SKM-1 treated with dmso at 0.1 percent for 144 hours (cell line): ENCODE data around the gene ANAPC2.

Experiments
- DNase-seq: peaks from one replicate; lab custom pipeline; 2025; ENCODE audit not compliant: unreplicated experiment; lab: John Stamatoyannopoulos, UW

ANAPC2 gene

GRCh38 chr9:137215196-137215986 lies 27.0 kb upstream of the ANAPC2 start:
- no peak for DNase-seq

GRCh38 chr9:137214620-137215019 lies 26.3 kb upstream of the ANAPC2 start:
- no peak for DNase-seq

GRCh38 chr9:137213160-137214060 lies 25.1 kb upstream of the ANAPC2 start:
- no peak for DNase-seq

DNA sequence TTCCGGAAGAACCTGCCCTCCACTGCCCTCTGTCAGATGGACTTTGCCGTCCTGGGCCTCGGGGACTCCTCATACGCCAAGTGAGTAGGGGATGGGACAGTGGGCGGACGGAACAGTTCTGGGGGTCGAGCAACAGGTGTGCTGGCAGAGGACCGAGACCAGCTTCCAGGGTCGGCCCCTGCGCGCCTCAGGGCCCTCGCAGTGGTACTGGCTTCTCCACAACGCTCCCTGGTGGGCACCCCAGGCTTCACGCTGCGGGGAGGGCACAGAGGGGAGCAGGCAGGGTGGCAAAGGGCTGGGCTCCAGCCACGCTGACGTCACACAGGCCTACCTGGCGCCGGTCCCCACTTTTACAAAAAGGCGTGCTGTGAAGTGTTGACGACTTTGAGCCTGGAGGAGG lies 24.2 kb upstream of the ANAPC2 start:
- no peak for DNase-seq

- no peak for DNase-seq
These were observed 23.2 kb upstream of the ANAPC2 start for GRCh38 chr9:137211532-137211931.

GRCh38 chr9:137206602-137207001 lies 18.2 kb upstream of the ANAPC2 start:
- DNase-seq = no peak

DNA sequence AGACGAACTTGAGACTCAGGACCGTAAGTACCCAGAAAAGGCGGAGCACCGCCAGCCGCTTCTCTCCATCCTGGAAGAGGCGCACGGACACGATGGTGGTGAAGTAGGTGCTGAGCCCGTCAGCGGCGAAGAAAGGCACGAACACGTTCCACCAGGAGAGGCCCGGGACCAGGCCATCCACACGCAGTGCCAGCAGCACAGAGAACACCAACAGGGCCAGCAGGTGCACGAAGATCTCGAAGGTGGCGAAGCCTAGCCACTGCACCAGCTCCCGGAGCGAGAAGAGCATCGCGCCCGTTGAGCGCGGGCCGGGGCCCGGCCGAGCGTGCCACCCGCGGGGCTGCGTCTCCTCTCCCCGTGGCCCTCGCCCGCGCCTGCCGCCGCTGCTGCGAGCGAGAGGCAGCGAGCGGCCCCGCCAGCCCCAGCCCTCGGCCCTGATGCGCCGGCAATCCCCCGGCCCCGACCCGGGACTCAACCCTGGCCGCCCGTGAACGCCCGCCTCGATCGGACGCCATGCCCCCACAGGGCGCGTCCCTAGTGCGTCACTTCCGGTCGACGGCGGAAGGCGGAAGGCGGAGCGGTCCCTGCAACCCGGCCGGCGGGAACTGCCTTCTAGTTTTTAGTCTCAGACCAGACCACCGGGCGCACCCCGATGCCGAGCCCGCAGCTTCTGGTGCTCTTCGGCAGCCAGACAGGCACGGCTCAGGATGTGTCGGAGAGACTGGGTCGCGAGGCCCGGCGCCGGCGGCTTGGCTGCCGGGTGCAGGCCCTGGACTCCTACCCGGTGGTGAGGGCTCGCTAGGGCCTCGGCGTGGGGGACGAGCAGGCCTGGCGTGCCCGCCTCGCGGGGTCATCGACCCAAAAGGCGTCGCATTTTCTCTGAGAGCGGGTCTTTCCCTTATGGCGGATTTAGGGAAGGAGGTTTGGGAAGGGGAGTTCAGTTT lies 17.0 kb upstream of the ANAPC2 start, which contains the start of the genes NDOR1 and TMEM203:
Gene NDOR1, plus strand, starts transcription at position 575 of the 944 bp plus-strand sequence. Its CDS starts 78 bp downstream, at position 653.
Gene TMEM203, minus strand, starts transcription at position 523 of the 944 bp plus-strand sequence. Its CDS starts 234 bp downstream, at position 289.
- peak; percentile 65 for DNase-seq

DNA sequence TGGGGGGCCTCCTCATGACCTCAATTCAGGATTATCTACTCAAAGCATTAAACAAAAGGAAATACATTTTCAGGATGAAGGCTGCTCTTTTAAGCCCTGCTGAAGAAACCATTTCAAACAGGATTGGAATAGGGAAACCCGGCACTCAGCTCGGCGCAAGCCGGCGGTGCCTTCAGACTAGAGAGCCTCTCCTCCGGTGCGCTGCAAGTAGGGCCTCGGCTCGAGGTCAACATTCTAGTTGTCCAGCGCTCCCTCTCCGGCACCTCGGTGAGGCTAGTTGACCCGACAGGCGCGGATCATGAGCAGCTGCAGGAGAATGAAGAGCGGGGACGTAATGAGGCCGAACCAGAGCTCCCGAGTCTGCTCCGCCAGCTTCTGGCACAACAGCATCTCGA lies 16.4 kb upstream of the ANAPC2 start:
- DNase-seq = no peak

GRCh38 chr9:137202966-137203365 lies 14.6 kb upstream of the ANAPC2 start:
- DNase-seq = no peak

GRCh38 chr9:137201205-137201868 lies 13.0 kb upstream of the ANAPC2 start:
- DNase-seq = no peak

DNA sequence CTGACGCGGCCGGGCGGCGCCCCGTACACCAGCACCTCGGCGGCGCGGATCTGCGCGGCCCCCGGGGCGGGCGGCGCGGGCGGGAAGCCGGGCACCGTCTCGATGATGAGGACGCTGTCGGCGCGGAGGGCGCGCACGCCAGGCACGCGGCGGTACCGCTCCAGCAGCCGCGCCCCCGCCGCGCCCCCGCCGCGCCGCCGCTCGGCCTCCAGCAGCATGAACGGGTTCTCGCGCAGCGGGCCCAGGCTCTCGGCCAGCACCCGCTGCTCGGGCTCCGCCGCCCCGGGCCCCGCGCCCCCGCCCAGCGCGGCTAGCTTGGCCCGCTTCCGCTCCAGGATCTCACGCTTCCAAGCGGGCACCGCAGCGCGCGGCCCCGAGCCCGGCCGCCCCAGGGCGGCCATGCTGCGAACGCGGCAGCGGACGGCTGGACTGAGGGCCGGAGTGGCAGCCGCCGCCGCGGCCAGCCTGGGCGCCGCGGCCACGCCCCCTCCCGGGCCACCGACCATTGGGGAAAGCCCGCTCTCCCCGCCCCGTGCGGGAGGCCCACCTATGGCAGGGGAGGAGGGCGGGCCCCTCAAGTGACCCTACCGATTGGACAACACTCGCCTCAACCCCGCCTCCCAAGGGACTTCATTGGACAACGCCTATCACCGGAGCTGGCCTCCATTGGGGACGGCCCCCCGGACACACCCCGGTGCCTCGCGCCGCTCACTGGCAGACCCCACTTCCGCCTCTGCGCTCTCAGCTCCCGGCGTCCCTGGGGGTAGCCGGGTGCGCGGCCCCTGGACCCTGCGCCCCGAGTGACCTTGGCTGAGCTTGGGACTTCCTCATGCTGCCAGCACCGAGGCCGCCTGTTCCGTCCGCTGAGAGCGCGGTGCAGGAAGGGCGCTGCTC lies 12.2 kb upstream of the ANAPC2 start, which contains the start of gene TPRN:
Gene TPRN, minus strand, starts transcription at position 431 of the 894 bp plus-strand sequence. Its CDS starts 30 bp downstream, at position 401.
- peak; percentile 99 for DNase-seq

GRCh38 chr9:137199411-137200121 lies 11.2 kb upstream of the ANAPC2 start:
- DNase-seq = no peak

DNA sequence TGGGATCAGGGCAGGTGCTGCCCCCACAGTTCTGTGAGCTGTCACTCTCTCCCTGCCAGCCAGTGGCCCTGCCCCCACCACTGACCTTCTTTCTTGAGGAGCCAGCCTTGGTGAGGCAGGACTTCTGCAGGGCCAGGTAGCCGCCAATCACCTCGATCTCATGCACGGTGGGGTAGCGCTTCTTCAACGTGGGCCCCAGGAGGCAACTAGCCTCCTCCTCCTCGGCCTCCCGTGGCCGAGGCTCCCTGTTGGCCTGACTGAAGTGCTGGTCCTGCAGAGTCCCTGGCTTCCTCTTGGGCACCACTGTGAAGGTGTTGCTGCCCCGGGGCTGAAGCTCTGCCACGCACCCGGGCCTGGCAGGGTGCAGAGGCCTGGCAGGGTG lies 10.5 kb upstream of the ANAPC2 start:
- DNase-seq = no peak

DNA sequence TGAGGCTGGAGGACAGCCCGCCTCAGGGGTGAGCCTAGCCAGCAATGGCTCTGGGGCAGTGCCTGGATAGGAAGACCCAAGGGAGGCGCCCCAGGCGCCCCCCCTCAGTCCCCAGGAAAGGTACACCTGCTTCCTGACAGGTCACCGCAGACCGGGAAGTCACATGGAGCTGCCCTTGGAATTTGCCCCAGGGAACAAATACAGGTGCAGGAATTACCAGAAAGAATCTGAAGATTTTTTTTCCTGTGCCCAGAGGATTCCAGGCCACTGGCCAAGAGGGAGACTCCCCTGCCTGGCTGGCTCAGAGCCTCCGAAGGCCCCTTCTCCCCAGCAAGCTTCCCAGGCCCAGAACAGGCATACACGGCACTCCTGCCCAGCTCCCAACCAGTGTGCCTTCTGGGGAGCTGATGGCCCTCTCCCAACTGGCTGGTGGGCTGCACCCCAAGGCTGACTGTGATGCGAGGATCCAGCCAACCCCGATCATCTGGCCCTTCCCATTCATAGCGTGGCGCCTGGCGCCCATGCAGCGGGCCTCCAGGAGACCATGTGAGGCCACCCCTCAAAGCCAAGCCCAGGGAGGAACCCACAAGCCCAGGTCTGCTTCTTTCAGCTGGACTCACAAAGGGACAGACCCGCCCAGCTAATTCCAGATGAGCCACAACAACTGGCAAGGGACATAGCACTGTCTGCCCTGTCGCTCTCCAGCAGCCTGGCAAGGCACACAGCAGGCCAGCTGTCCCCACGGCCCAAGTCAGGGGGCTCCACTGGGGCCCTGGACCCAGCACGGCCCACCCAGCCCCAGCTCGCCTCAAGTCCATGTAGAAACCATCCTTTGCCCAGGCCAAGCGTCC lies 9.9 kb upstream of the ANAPC2 start:
- no peak for DNase-seq

- no peak for DNase-seq
These were observed 7.3 kb upstream of the ANAPC2 start for GRCh38 chr9:137195525-137196220.

GRCh38 chr9:137194909-137195308 lies 6.5 kb upstream of the ANAPC2 start:
- no peak for DNase-seq

DNA sequence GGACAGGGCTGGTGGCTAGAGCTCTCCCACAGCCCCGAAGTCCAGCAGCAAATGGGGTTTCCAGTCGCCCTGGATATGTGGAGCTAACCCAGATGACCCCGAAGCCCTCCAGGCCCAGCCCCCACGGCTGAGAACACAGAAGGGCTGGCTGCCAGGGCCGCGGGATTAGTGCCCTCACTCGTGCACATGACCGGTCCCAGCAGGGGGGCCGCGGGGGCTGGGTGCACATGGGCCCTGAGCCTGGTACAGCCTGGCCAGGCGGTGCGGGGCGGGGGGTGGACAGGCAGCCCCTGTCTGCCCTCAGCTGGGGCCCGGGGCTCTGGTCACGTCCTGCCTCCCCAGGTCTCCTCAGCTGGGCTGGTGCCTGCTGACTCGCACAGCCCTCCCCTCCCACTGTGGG lies 6.0 kb upstream of the ANAPC2 start:
- no peak for DNase-seq
